ENCODE data around the gene ZDHHC12.

The ZDHHC12 gene

GRCh38 chr9:128723866-128724743 is at the start of gene ZDHHC12:
ZDHHC12 (minus strand) TSS chr9:128724127; CDS start chr9:128724093, 34 bp downstream.
- peak; percentile 100 for DNase-seq

GRCh38 chr9:128773049-128773448 is 49.1 kb upstream of the ZDHHC12 start:
- DNase-seq, result no peak

GRCh38 chr9:128771745-128772519 is 48.0 kb upstream of the ZDHHC12 start, which contains the start of gene ZER1:
ZER1 (minus strand) TSS chr9:128771927; CDS start chr9:128755565, 16,362 bp downstream.
- DNase-seq, result peak; percentile 93

GRCh38 chr9:128771094-128771721 is 47.3 kb upstream of the ZDHHC12 start:
- no peak for DNase-seq

- no peak for DNase-seq
These were observed 46.5 kb upstream of the ZDHHC12 start for GRCh38 chr9:128770286-128771030.

- no peak for DNase-seq
These were observed 44.7 kb upstream of the ZDHHC12 start for GRCh38 chr9:128768606-128769005.

GRCh38 chr9:128765499-128765898 is 41.6 kb upstream of the ZDHHC12 start:
- DNase-seq, result no peak

- no peak for DNase-seq
These were observed 40.4 kb upstream of the ZDHHC12 start for GRCh38 chr9:128764361-128764760.

GRCh38 chr9:128762671-128763449 is 38.9 kb upstream of the ZDHHC12 start:
- DNase-seq, result no peak

- DNase-seq, result no peak
These were observed 33.7 kb upstream of the ZDHHC12 start for GRCh38 chr9:128757602-128758001.

- no peak for DNase-seq
These were observed 29.7 kb upstream of the ZDHHC12 start for GRCh38 chr9:128753627-128754026.

GRCh38 chr9:128750926-128751595 is 27.1 kb upstream of the ZDHHC12 start:
- DNase-seq, result no peak

GRCh38 chr9:128747241-128747640 is 23.3 kb upstream of the ZDHHC12 start:
- no peak for DNase-seq

GRCh38 chr9:128743421-128743820 is 19.5 kb upstream of the ZDHHC12 start:
- no peak for DNase-seq

GRCh38 chr9:128742401-128742800 is 18.5 kb upstream of the ZDHHC12 start:
- no peak for DNase-seq

- no peak for DNase-seq
These were observed 11.4 kb upstream of the ZDHHC12 start for GRCh38 chr9:128735373-128735772.

- no peak for DNase-seq
These were observed 9.3 kb upstream of the ZDHHC12 start for GRCh38 chr9:128733256-128733655.

GRCh38 chr9:128732576-128732975 is 8.6 kb upstream of the ZDHHC12 start:
- no peak for DNase-seq

- DNase-seq, result no peak
These were observed 7.8 kb upstream of the ZDHHC12 start for GRCh38 chr9:128731691-128732090.

GRCh38 chr9:128731093-128731492 is 7.2 kb upstream of the ZDHHC12 start:
- no peak for DNase-seq

Data from stimulated activated CD4-positive, alpha-beta T cell treated with anti-CD3 and anti-CD28 coated beads, Interleukin-1b, Interleukin-23, amount 100 ng/mL, for 48 hours (primary cell).